Measurements from ENCODE around the gene GSTO2. TPM values are rescaled to one million over a fixed set of nuclear protein-coding genes. Genes with fewer than 3 reads are reported as not detected.

GSTO2 gene
- total and polyA plus RNA-seq, 10 of the 15 experiments (the other 5 are each of a cell fraction or from before 2014, with no cell fraction given) = 0.16 to 0.86 (median 0.46) TPM

DNA sequence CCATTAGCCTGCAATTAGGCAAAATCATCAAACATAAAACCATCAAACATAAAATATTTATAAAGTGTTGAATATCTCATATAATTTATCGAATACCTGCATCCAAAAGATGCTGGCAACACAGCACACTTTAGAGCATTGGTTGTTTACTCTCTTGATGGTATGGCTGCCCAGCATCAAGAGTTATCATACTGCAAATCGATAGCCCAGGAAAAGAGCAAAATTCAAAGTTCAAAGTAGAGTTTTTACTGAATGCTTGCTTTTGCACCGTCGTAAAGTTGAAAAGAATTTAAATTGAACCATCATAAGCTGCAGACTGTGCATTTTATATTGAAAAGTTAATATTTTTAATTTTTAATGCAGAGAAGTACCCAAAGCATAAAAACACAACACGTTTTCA is 4.2 kb upstream of the GSTO2 start:
- ChIA-PET CTCF (interaction anchor here (13.2 kb wide), 1 partner anchor 10 kb away, joined by 105 read pairs; no protein-coding TSS in a partner anchor), POLR2A (interaction anchor here (0.6 kb wide), 1 partner anchor 10 kb away, joined by 3 read pairs; the partner anchor contains the start of gene GSTO1), SMC1A (ENCODE audit: uncharacterized antibody, unreplicated experiment) (interaction anchor here (1.3 kb wide), 1 partner anchor 11 kb away, joined by 5 read pairs; the partner anchor contains the start of gene GSTO1), RAD21 (ENCODE audit: unreplicated experiment) (no interaction called here)
- H3K79me2 ChIP-seq (ENCODE audit: control insufficient read depth, insufficient read depth, low read length) = peaks cover 45% of the 10 kb centered on the region
- H3K27me3 ChIP-seq (replicated peaks in 1 of 2; ENCODE audit: control insufficient read depth in 2 of 2, insufficient read depth in 2 of 2, low read length in 1 of 2) = no peaks in the 10 kb centered on the region
- H2AFZ ChIP-seq (ENCODE audit: control insufficient read depth, low read depth, low read length) = no peak overlapping the region
- H3K9me3 ChIP-seq (replicated peaks; ENCODE audit: control insufficient read depth, insufficient read depth, low read length) = no peaks in the 10 kb centered on the region
- TF ChIP-seq SRF (IDR thresholded peaks at IDR 0.05; ENCODE audit: low read depth in 2 of 2, low read length in 2 of 2) (no peak), EED (IDR thresholded peaks at IDR 0.05; ENCODE audit: low read depth) (no peak), CHD4 (IDR thresholded peaks at IDR 0.05) (no peak), SUZ12 (IDR thresholded peaks at IDR 0.05; ENCODE audit: unreplicated experiment) (no peak), BRCA1 (IDR thresholded peaks at IDR 0.05; ENCODE audit: low read depth, low read length) (no peak)
- TF ChIP-seq, protein P1, sequence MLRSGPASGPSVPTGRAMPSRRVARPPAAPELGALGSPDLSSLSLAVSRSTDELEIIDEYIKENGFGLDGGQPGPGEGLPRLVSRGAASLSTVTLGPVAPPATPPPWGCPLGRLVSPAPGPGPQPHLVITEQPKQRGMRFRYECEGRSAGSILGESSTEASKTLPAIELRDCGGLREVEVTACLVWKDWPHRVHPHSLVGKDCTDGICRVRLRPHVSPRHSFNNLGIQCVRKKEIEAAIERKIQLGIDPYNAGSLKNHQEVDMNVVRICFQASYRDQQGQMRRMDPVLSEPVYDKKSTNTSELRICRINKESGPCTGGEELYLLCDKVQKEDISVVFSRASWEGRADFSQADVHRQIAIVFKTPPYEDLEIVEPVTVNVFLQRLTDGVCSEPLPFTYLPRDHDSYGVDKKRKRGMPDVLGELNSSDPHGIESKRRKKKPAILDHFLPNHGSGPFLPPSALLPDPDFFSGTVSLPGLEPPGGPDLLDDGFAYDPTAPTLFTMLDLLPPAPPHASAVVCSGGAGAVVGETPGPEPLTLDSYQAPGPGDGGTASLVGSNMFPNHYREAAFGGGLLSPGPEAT (IDR thresholded peaks at IDR 0.05; ENCODE audit: low read depth) = no peak
- H3K36me3 ChIP-seq (ENCODE audit: control insufficient read depth in 2 of 2, insufficient read depth in 2 of 2, low read length in 1 of 2) = peaks cover 0 to 16% of the 10 kb centered on the region in 2 experiments; a peak in 2 of 4 replicates
- intact Hi-C loops (cut with micrococcal nuclease; ENCODE audit: unreplicated experiment) (loop anchor here (5.0 to 10.0 kb wide), 2 partner anchors 142 to 360 kb away; partner anchors contain the start of gene SFR1), in situ Hi-C loops (cut with MboI) (no loop called here)
- no peak overlapping the region for H3K9ac ChIP-seq (ENCODE audit: control insufficient read depth, insufficient read depth, low read length)
- no peak overlapping the region for H3K4me3 ChIP-seq
- no TSS peak for BruUV-seq (replicated peaks)
- H4K20me1 ChIP-seq (ENCODE audit: control insufficient read depth, insufficient read depth) = no peaks in the 10 kb centered on the region
- no peak for FAIRE-seq
- no peak overlapping the region for H3K27ac ChIP-seq (ENCODE audit: control insufficient read depth, insufficient read depth)
- ATAC-seq = no peak
- no peak for DNase-seq (ENCODE audit: low read depth, low spot score)
- H3K4me1 ChIP-seq (ENCODE audit: control insufficient read depth, insufficient read depth, low read length) = 0 out of 2 replicates have a peak, but pooled peaks cover 3% of the 10 kb centered on the region
- WGBS (ENCODE audit: insufficient coverage, insufficient replicate concordance, low lambda C conversion rate, missing lambda C conversion rate) = 84% methylated on average over 5 of the region's 5 CpGs
- H3K4me2 ChIP-seq (ENCODE audit: control insufficient read depth, insufficient read depth) = no peak overlapping the region

Data from GM12878 (cell line).